ENCODE measurements around the gene DTNB.

GRCh38 chr2:25632396-25632795 lies 41.0 kb downstream of the DTNB start:
- TF ChIP-seq POLR2A (IDR thresholded peaks at IDR 0.05; ENCODE audit: low read depth, low read length) (no peak), POLR2AphosphoS5 (IDR thresholded peaks at IDR 0.05; ENCODE audit: low read depth, low read length) (no peak), PAX5 (IDR thresholded peaks at IDR 0.05; ENCODE audit: insufficient read depth, low read length, severe bottlenecking) (no peak), TAF1 (IDR thresholded peaks at IDR 0.05; ENCODE audit: low read depth, low read length) (no peak), SPI1 (IDR thresholded peaks at IDR 0.05; ENCODE audit: low read depth, low read length) (peak; percentile 77)

Data from GM12891 (cell line).